HG02798 (cell line): Measurements from ENCODE around the gene ACADS.

Experiments
- ATAC-seq: cut with Tn5 transposase; IDR thresholded peaks from one replicate; pipeline ENCODE4 v1.9.1; 2021; ENCODE audit warnings: mild to moderate bottlenecking; ENCODE audit not compliant: unreplicated experiment, poor library complexity

The ACADS gene

GRCh38 chr12:120783197-120783596 lies 57.6 kb downstream of the ACADS start:
- ATAC-seq, result no peak

- ATAC-seq, result no peak
Measured at GRCh38 chr12:120784804-120785203, 59.2 kb downstream of the ACADS start.

GRCh38 chr12:120787889-120788288 lies 62.3 kb downstream of the ACADS start:
- no peak for ATAC-seq
